GM21447 (cell line): ENCODE results near the gene TBC1D3K.
"Not testable (repeated sequence)": the region's sequence is repeated elsewhere in the genome, so short reads cannot be mapped to it uniquely, and the experiment has no call there.

Source experiments
- ATAC-seq: cut with Tn5 transposase; IDR thresholded peaks from one replicate; pipeline ENCODE4 v1.9.1; 2021; ENCODE audit not compliant: unreplicated experiment

TBC1D3K gene

DNA sequence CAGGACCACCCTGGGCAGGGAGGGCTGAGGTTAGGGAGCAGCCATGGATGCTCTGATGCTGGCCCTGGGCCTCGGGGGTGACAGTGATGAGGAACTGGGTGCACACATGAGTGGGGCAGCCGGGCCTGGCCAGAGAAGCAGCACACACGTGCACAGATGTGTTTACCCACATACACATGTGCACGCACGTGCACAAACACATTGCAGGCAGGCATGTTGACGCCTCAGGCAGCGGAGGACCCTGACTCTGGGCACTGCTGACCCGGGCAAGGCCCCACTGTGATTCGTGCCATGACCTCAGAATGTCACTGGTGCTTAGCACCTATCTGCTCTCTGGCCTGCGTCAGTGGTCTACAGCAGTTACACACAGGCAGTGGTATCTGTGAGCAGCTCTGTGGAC lies at the start of gene TBC1D3K:
Gene TBC1D3K, plus strand, starts transcription at position 301 of the 400 bp plus-strand sequence. CDS start 1,585 bp downstream, outside the sequence.
- not testable (repeated sequence) for ATAC-seq

DNA sequence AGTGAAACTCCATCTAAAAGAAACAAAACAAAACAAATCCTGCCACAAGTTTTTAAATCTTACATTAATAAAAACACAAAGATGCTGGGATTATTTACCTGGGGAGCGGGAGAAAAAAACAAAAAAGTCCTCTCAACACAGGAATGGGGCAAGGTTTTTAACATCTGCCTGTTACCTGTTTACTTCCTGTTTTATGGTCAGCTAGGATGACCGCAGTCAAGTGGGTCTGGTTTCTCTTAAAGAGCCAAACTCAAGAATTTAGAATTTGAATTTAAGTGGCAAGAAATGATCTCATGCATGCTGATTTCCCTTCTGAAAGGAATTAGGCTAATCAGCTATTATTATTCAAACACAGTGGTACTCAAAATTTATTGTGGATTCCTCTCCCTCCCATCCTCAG lies 39.7 kb upstream of the TBC1D3K start:
- no peak for ATAC-seq

DNA sequence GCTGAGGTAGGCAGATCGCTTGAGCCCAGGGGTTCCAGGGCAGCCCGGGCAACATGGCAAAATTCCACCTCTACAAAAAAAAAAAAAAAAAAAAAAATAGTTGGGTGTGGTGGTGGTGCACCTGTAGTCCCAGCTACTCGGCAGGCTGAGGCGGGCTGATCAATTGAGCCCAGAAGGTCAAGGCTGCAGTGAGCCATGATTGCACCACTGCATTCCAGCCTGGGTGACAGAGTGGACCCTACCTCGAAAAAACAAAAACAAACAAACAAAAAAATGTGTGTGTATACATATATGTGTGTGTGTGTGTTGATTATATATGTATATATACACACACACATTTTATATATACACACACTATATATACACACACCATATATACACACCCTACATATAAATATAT lies 39.1 kb upstream of the TBC1D3K start:
- no peak for ATAC-seq

DNA sequence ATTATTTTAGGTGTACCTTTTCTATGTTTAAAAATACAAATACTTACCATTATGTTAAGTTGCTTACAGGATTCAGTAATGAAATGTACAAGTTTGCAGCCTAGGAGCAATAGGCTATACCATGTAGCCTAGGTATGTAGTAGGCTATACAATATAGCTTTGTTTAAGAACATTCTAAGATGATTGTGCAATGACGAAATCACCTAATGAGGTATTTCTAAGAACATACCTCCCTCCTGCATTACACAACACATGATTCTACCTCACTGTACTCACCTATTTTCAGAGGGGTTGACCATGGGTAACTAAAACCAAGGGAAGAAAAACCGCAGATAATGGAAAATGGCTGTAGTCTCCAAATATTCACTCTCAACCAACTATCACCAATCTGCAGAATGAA lies 35.3 kb upstream of the TBC1D3K start:
- no peak for ATAC-seq

DNA sequence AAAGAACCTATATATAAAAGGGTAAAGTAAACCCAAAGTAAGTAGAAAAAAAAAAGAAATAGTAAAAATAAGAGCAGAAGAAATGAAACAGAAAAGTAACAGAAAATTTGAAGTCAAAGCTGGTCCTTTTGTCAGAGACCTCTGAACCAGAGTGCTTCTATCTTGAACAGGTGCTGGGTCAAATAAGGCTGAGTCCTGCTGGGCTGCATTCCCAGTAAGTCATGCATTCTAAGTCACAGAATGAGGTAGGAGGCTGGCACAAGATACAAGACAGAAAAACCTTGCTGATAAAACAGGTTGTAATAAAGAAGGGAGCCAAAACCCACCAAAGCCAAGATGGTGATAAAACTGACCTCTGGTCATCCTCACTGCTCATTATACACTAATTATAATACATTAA lies 27.3 kb upstream of the TBC1D3K start:
- ATAC-seq = not testable (repeated sequence)
